Activated CD4-positive, alpha-beta T cell treated with anti-CD3 and anti-CD28 coated beads, Interleukin-2, amount 10 ng/mL, durations not matched to agents 24 days and 14 days (primary cell): ENCODE measurements around the gene CSRP2. TPM values are rescaled to one million over a fixed set of nuclear protein-coding genes. Genes with fewer than 3 reads are reported as not detected.

Experiments
- DNase-seq: peaks from one replicate; pipeline ENCODE4 v3.0.0; 2022
- H3K27ac Mint-ChIP-seq: one replicate; pipeline ENCODE4 v1.8.0; 2022; ENCODE audit warnings: mild to moderate bottlenecking, mixed read lengths
- H3K27me3 Mint-ChIP-seq: one replicate; pipeline ENCODE4 v1.8.0; 2022; ENCODE audit warnings: mixed read lengths
- H3K36me3 Mint-ChIP-seq: one replicate; pipeline ENCODE4 v1.8.0; 2022; ENCODE audit warnings: low read depth, mild to moderate bottlenecking, mixed read lengths
- H3K4me1 Mint-ChIP-seq: one replicate; pipeline ENCODE4 v1.8.0; 2021; ENCODE audit warnings: mixed read lengths
- H3K4me3 Mint-ChIP-seq: one replicate; pipeline ENCODE4 v1.8.0; 2022; ENCODE audit warnings: mild to moderate bottlenecking, moderate library complexity, mixed read lengths
- H3K9me3 Mint-ChIP-seq: one replicate; pipeline ENCODE4 v1.8.0; 2021; ENCODE audit warnings: mixed read lengths
- intact Hi-C: fragments of 100-400 bp; cut with micrococcal nuclease; formaldehyde crosslinking; loops from one replicate; pipeline ENCODE4 v1.15.1; 2023
- total RNA-seq: library from RNA; stranded (reverse); gene quantifications from 2 replicates; pipeline ENCODE4 v1.2.3, GENCODE V29; 2022

CSRP2 gene
- total RNA-seq, 1 donor from 2014 or later = 0.44 TPM

DNA sequence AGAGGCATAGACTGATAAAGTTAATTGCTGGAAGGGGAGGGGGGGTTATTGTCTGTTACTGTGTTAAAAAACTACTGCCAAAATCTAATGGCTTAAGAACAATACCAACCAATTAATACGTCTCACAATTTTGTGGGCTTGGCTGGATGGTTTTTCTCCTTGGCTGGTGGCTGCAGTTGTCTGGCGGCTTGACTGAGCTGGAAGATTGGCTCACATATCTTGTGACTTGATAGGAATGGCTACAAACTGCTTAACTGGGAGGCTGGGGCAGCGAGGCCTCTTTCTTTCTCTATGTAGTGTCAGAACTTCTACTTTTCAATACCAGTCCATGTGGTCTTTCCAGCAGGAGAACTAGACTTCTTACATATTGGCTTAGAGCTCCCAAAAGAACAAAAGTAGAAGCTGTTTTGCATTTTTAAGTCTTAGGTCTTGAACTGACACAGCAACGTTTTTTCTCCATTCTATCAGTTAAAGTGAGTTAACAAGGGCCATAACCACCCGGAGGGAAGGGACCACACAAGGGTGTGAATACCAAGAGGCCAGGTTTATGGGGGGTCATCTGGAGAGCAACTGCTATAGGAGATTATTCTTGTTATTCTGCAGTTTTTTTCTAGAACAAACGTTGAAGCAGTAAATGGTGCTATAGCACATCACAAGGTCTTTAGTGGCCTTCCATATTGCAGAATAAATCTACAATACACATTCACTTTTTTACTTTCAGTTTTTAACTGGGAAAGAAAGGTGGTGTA, 68.0 kb downstream of the CSRP2 start:
- Mint-ChIP-seq H3K9me3 (no peaks in the 10 kb centered on the region), H3K36me3 (peaks cover 19% of the 10 kb centered on the region), H3K27ac (no peak overlapping the region), H3K4me3 (no peak overlapping the region), H3K4me1 (no peaks in the 10 kb centered on the region), H3K27me3 (no peaks in the 10 kb centered on the region)
- DNase-seq = no peak
- intact Hi-C loops = no loop called here

Other genes starting within 250 kb of the CSRP2 start
- 24.6 and 31.2 TPM in 2 replicates for gene ZDHHC17, start 114.9 kb downstream of the CSRP2 start, total RNA-seq
- 16.8 and 20.0 TPM in 2 replicates for gene E2F7, start 186.6 kb upstream of the CSRP2 start, total RNA-seq